NCI-H345 treated with DMSO at 0.1 percent for 48 hours (cell line): ENCODE data around the gene CCDC102B.
"Not testable (repeated sequence)": the region's sequence is repeated elsewhere in the genome, so short reads cannot be mapped to it uniquely, and the experiment has no call there.

ENCODE experiments used
- DNase-seq: peaks from one replicate; lab custom pipeline; 2025; ENCODE audit not compliant: unreplicated experiment; lab: John Stamatoyannopoulos, UW

Gene CCDC102B

GRCh38 chr18:68826121-68826520 lies 28.2 kb downstream of the CCDC102B start:
- no peak for DNase-seq

- DNase-seq, result no peak
These were observed 32.6 kb downstream of the CCDC102B start for GRCh38 chr18:68830256-68831045.

- DNase-seq, result no peak
These were observed 35.9 kb downstream of the CCDC102B start for GRCh38 chr18:68833756-68834155.

- DNase-seq, result no peak
These were observed 40.0 kb downstream of the CCDC102B start for GRCh38 chr18:68837665-68838451.

- no peak for DNase-seq
These were observed 41.8 kb downstream of the CCDC102B start for GRCh38 chr18:68839701-68840100.

- DNase-seq, result no peak
These were observed 42.8 kb downstream of the CCDC102B start for GRCh38 chr18:68840554-68841263.

- DNase-seq, result no peak
These were observed 43.4 kb downstream of the CCDC102B start for GRCh38 chr18:68841301-68841700.

GRCh38 chr18:68842951-68843350 lies 45.1 kb downstream of the CCDC102B start:
- DNase-seq, result no peak

GRCh38 chr18:68843473-68844089 lies 45.7 kb downstream of the CCDC102B start:
- no peak for DNase-seq

GRCh38 chr18:68847219-68847837 lies 49.4 kb downstream of the CCDC102B start:
- peak; percentile 35 for DNase-seq

GRCh38 chr18:68848242-68848641 lies 50.4 kb downstream of the CCDC102B start:
- DNase-seq, result no peak

- DNase-seq, result no peak
These were observed 57.0 kb downstream of the CCDC102B start for GRCh38 chr18:68854786-68855391.

- DNase-seq, result no peak
These were observed 57.6 kb downstream of the CCDC102B start for GRCh38 chr18:68855491-68855890.

GRCh38 chr18:68861365-68861764 lies 63.5 kb downstream of the CCDC102B start:
- no peak for DNase-seq

GRCh38 chr18:68865021-68865420 lies 67.1 kb downstream of the CCDC102B start:
- DNase-seq, result no peak

- DNase-seq, result no peak
These were observed 67.6 kb downstream of the CCDC102B start for GRCh38 chr18:68865503-68865902.

- DNase-seq, result no peak
These were observed 75.1 kb downstream of the CCDC102B start for GRCh38 chr18:68873003-68873402.

- no peak for DNase-seq
These were observed 76.5 kb downstream of the CCDC102B start for GRCh38 chr18:68874361-68874760.

GRCh38 chr18:68879947-68880346 lies 82.1 kb downstream of the CCDC102B start:
- DNase-seq, result not testable (repeated sequence)

- DNase-seq, result no peak
These were observed 89.5 kb downstream of the CCDC102B start for GRCh38 chr18:68887410-68887809.
